T-helper 1 cell treated with Interleukin-12 subunit alpha and Interleukin-12 subunit beta and Interleukin-4 antibody, amounts not matched to agents 30 ng/mL and 1 ng/mL, for 36 hours (primary cell): ENCODE data around the gene METTL16. TPM values are rescaled to one million over a fixed set of nuclear protein-coding genes. Genes with fewer than 3 reads are reported as not detected.
"Not testable (repeated sequence)": the region's sequence is repeated elsewhere in the genome, so short reads cannot be mapped to it uniquely, and the experiment has no call there.

Experiments
- intact Hi-C: fragments of 100-400 bp; cut with micrococcal nuclease; formaldehyde crosslinking; loops from one replicate; pipeline ENCODE4 v1.15.1; 2024
- total RNA-seq: library from RNA; stranded (reverse); gene quantifications from 2 replicates; pipeline ENCODE4 v1.2.3, GENCODE V29; 2022

The METTL16 gene
- total RNA-seq, 1 donor from 2014 or later: 36.7 TPM

DNA sequence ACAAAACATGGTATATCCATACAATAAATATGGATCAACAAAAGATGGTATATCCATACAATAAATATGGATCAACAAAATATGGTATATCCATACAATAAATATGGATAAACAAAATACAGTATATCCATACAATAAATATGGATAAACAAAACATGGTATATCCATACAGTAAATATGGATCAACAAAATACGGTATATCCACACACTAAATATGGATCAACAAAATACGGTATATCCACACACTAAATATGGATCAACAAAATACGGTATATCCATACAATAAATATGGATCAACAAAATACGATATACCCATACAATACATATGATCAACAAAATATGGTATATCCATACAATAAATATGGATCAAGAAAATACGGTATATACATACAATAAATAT lies 8.1 kb downstream of the METTL16 start:
- intact Hi-C loops: no loop called here

DNA sequence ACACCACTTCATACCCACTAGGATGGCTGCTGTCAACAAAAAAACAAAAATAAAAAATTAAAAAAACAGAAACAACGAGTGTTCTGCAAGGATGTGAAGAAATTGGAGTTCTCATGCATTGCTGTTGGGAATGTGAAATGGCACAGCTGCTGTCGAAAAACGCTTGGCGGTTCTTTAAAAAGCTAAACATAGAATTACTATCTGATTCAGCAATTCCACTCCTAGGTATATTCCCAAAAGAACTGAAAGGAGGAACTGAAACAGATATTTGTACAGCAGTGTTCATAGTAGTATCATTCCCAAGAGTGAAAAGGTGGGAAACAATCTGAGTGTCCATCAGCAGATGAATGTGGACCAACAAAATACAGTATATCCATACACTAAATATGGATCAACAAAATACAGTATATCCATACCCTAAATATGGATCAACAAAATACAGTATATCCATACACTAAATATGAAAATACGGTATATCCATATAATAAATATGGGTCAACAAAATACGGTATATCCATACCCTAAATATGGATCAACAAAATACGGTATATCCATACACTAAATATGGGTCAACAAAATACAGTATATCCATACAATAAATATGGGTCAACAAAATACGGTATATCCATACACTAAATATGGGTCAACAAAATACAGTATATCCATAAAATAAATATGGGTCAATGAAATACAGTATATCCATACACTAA lies 8.7 kb downstream of the METTL16 start:
- intact Hi-C loops: no loop called here

- intact Hi-C loops: loop anchor here (1.0 kb wide), 1 partner anchor 10 kb away; no protein-coding TSS in a partner anchor
Observed at GRCh38 chr17:2500446-2500845, 11.2 kb downstream of the METTL16 start.

GRCh38 chr17:2489286-2489685 lies 22.4 kb downstream of the METTL16 start:
- intact Hi-C loops: not testable (repeated sequence)

DNA sequence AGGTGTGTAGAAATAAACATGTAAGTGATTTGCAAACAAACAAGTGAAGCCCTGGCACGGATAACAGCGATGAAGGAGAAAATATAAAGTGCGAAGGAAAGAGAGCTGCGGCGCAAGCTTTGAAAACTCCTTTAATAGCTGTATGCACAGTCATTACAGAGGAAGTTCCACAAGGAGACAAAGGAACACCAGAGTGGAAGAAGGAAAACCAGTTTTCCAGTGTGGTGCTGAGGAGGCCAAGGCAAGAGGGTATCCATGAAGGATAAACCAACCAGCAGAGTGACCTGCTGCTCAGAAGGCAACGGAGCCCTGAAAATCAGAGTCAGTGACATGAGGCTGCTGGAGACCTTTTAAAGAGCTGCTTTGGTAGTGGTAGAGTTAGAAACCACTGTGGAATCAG lies 24.4 kb downstream of the METTL16 start:
- intact Hi-C loops: no loop called here

DNA sequence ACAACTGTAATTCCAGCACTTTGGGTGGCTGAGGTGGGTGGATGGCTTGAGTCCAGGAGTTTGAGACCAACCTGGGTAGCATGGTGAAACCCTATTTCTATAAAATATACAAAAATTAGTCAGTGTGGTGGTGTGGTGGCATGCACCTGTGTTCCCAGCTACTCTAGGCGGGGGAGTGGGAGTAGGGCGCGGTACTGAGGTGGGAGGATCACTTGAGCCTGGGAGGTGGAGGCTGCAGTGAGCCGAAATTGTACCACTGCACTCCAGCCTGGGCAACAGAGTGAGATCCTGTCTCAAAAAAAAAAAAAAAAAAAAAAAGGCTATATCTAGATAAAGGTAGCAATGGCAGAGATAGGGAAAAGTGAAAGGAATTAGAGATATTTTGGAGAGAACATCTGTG lies 25.0 kb downstream of the METTL16 start:
- intact Hi-C loops: not testable (repeated sequence)

GRCh38 chr17:2485970-2486369 lies 25.7 kb downstream of the METTL16 start:
- intact Hi-C loops: no loop called here

GRCh38 chr17:2485543-2485942 lies 26.1 kb downstream of the METTL16 start:
- intact Hi-C loops: no loop called here

DNA sequence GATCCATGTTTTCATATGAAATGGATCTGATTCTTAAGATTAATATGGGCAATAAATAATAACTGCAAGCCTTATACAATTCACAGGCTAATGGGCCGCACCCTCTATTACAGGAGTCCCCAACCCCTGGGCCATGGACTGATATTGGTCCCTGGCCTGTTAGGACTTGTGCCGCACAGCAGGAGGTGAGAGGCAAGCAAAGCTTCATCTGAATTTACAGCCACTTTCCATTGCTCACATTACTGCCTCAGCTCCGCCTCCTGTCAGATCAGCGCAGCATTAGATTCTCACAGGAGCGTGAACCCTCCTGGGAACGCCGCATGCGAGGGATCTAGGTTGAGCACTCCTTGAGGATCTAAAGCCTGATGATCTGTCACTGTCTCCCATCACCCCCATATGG lies 26.8 kb downstream of the METTL16 start:
- intact Hi-C loops: no loop called here

GRCh38 chr17:2483084-2483483 lies 28.6 kb downstream of the METTL16 start:
- intact Hi-C loops: no loop called here

GRCh38 chr17:2482218-2482617 lies 29.5 kb downstream of the METTL16 start:
- intact Hi-C loops: no loop called here

DNA sequence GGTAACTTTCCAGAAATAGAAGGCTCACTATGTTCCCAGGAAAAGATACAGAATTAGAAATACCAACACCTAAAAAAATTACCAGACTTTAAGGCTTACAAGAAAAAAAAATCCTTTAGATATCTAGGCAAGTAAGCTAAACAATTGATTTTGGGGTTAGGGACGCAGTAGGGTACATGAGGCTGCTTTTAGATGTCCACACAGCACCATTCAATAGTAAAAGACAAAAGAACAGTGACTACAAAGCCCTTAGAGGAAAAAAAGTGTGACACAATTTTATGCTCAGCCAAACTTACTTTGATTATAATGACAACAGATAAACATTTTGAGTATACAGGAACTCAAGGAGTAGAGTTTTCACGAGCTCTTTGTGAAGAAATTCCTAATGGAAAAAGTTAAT lies 29.9 kb downstream of the METTL16 start:
- intact Hi-C loops: no loop called here

DNA sequence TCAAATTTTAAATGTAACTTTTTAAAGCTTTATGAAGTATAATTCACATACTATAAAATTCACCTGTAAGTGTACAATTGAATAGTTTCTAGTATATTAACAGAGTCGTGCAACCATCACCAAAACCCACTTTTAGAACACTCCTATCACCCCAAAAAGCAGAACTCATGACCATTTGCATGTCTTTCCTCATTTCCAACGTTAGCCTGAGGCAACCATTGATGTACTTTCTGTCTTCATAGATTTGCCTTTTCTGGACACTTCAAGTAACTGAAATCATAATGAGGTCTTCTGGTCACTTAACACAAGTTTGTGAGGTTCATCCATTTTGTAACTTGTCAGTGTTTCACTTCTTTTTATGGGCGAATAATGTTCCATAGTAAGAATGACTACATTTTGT lies 33.2 kb downstream of the METTL16 start:
- intact Hi-C loops: no loop called here

GRCh38 chr17:2475056-2475455 lies 36.6 kb downstream of the METTL16 start:
- intact Hi-C loops: no loop called here

- intact Hi-C loops: no loop called here
Observed at GRCh38 chr17:2474371-2474770, 37.3 kb downstream of the METTL16 start.

- intact Hi-C loops: no loop called here
Observed at GRCh38 chr17:2468270-2468669, 43.4 kb downstream of the METTL16 start.

GRCh38 chr17:2466931-2467330 lies 44.8 kb downstream of the METTL16 start:
- intact Hi-C loops: no loop called here

DNA sequence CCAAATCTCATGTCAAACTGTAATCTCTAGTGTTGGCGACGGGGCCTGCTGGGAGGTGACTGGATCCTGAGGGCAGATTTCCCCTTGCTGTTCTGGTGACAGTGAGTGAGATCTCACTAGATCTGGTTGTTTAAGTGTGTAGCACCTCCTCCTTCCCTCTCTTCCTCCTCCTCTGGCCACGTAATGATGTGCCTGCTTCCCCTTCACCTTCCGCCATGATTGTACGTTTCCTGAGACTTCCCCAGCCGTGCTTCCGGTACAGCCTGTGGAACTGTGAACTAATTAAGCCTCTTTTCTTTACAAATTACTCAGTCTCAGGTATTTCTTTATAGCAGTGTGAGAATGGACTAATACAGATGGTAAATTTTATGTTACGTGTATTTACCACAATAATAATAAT lies 49.2 kb downstream of the METTL16 start:
- intact Hi-C loops: no loop called here

DNA sequence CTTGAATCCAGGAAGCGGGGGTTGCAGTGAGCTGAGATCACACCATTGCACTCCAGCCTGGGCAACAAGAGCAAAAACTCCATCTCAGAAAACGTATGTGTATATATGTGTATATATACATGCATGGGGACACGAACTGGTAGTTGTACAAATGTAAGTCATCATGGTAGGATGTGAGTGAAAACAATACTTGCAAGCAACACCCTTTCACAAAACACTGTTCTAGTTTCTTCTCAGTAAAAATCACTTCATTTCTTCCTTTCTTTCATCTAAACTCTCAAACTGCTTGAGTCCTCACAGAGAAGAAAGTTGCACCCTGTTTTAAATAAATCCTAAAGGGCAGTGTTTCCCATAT lies 51.8 kb downstream of the METTL16 start:
- intact Hi-C loops: no loop called here

DNA sequence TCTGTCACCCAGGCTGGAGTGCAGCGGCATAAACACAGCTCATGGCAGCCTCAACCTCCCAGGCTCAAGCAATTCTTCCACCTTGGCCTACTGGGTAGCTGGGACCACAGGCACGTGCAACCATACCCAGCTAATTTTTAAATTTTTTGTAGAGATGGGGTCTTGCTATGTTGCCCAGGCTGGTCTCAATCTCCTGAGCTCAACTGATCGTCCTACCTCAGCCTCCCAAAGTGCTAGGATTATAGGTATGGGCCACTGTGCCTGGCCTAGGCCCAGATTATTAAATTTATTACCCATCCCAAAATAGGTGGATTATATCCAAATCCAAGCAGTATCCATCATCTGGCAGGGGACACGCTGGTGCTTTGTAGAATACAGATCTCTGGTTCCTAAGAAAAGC lies 53.8 kb downstream of the METTL16 start:
- intact Hi-C loops: no loop called here

GRCh38 chr17:2456475-2456874 lies 55.2 kb downstream of the METTL16 start:
- intact Hi-C loops: no loop called here

GRCh38 chr17:2455956-2456355 lies 55.7 kb downstream of the METTL16 start:
- intact Hi-C loops: no loop called here

DNA sequence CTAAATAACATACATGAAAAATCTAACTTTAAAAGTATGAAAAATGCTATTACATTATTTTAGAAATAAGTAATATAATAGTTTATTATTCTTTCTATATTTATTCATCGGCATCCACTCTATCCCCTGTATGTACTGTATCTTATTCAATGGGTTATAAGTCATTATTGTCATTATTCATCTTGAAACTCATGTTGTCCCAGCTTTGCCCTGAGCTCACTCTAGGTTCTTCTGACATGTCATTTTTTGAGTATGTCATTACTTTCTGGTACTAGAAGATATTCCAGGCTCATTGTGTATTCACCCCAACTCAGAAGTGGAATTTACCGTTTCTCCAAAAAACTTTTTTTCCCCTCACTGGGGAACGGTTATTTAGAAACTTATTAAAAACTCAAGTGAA lies 57.8 kb downstream of the METTL16 start:
- intact Hi-C loops: no loop called here

- intact Hi-C loops: no loop called here
Observed at GRCh38 chr17:2453325-2453724, 58.4 kb downstream of the METTL16 start.
